Mucosa of rectum (tissue), 2 donors: ENCODE results near the gene PCDHGC3.

ENCODE experiments used
- H3K27ac ChIP-seq, 2 donors: one replicate each; pipeline ENCODE4 v1.7.0; 2013; ENCODE audit warnings: inconsistent platforms in 2 of 2, low read depth in 2 of 2, low read length in 2 of 2
- H3K27me3 ChIP-seq, 2 donors: one replicate each; pipeline ENCODE4 v1.7.0; 2013; ENCODE audit warnings: low read length in 2 of 2; ENCODE audit not compliant: control insufficient read depth in 2 of 2, insufficient read depth in 2 of 2
- H3K36me3 ChIP-seq, 2 donors: one replicate each; pipeline ENCODE4 v1.7.0; 2013; ENCODE audit warnings: low read length in 2 of 2; ENCODE audit not compliant: control insufficient read depth in 2 of 2, insufficient read depth in 2 of 2
- H3K4me1 ChIP-seq, 2 donors: one replicate each; pipeline ENCODE4 v1.7.0; 2013; ENCODE audit warnings: low read length in 2 of 2, mild to moderate bottlenecking in 1 of 2; ENCODE audit not compliant: control insufficient read depth in 2 of 2, insufficient read depth in 2 of 2
- H3K4me3 ChIP-seq, 2 donors: one replicate each; pipeline ENCODE4 v1.7.0; 2013; ENCODE audit warnings: low read length in 2 of 2
- H3K9ac ChIP-seq, 2 donors: one replicate each; pipeline ENCODE4 v1.7.0; 2013; ENCODE audit warnings: low read length in 2 of 2, low read depth in 1 of 2, mild to moderate bottlenecking in 1 of 2
- H3K9me3 ChIP-seq, 2 donors: one replicate each; pipeline ENCODE4 v1.7.0; 2013; ENCODE audit warnings: low read length in 2 of 2; ENCODE audit not compliant: control insufficient read depth in 2 of 2
- donor health status: healthy.
- donor health status: Normal muscosa, but diverticular disease.

Gene PCDHGC3

GRCh38 chr5:141484641-141485311 is 9.0 kb downstream of the PCDHGC3 start, which contains the start of gene PCDHGC4:
Gene PCDHGC4 (plus strand): TSS chr5:141485030. CDS start chr5:141485174, 144 bp downstream.
- H3K9ac ChIP-seq = peak within 1 kb of the TSS in 1 of 2 donors; percentile 10
- peaks cover 0 to 7% of the 10 kb centered on the region in 2 donors for H3K36me3 ChIP-seq
- peaks cover 0 to 3% of the 10 kb centered on the region in 2 donors for H3K4me1 ChIP-seq
- H3K27ac ChIP-seq = no peak within 1 kb of the TSS
- H3K4me3 ChIP-seq = peak within 1 kb of the TSS; percentile 44 to 62
- H3K9me3 ChIP-seq = no peaks in the 10 kb centered on the region
- no peaks in the 10 kb centered on the region for H3K27me3 ChIP-seq

DNA sequence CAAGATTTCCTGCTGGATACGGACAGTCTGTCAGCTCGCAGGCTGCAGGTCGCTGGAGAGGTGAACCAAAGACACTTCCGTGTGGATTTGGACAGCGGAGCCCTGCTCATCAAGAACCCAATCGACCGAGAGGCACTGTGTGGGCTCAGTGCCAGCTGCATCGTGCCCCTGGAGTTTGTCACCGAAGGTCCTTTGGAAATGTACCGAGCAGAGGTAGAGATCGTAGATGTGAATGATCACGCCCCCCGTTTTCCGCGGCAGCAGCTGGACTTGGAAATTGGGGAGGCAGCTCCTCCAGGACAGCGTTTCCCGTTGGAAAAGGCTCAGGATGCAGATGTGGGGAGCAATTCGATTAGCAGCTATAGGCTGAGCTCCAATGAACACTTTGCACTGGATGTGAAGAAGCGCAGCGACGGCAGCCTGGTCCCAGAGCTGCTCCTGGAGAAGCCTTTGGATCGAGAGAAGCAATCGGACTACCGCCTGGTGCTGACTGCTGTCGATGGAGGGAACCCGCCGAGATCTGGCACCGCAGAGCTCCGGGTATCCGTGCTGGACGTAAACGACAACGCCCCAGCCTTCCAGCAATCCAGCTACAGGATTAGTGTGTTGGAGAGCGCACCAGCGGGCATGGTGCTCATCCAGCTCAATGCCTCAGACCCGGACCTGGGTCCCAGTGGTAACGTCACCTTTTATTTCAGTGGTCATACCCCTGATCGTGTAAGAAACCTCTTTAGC is 9.7 kb downstream of the PCDHGC3 start:
- Histone ChIP-seq H3K9me3 (no peaks in the 10 kb centered on the region), H3K4me1 (peaks cover 0 to 3% of the 10 kb centered on the region in 2 donors), H3K36me3 (peaks cover 0 to 7% of the 10 kb centered on the region in 2 donors), H3K27ac (no peak overlapping the region), H3K4me3 (peak overlapping the region; percentile 44 to 62), H3K27me3 (no peaks in the 10 kb centered on the region), H3K9ac (no peak overlapping the region)

DNA sequence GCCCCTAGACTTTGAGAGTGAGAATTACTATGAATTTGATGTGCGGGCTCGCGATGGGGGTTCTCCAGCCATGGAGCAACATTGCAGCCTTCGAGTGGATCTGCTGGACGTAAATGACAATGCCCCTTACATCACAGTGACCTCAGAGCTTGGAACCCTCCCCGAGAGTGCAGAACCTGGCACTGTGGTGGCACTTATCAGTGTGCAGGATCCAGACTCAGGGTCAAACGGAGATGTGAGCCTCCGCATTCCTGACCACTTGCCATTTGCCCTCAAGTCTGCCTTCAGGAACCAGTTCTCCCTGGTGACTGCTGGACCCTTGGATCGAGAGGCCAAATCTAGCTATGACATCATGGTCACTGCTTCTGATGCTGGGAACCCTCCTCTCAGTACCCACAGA is 10.3 kb downstream of the PCDHGC3 start:
- Histone ChIP-seq H3K9me3 (no peaks in the 10 kb centered on the region), H3K27ac (no peak overlapping the region), H3K27me3 (peaks cover 0 to under 1% of the 10 kb centered on the region in 2 donors), H3K4me3 (no peak overlapping the region), H3K36me3 (peaks cover 0 to 7% of the 10 kb centered on the region in 2 donors), H3K4me1 (peaks cover 0 to 3% of the 10 kb centered on the region in 2 donors), H3K9ac (no peak overlapping the region)

DNA sequence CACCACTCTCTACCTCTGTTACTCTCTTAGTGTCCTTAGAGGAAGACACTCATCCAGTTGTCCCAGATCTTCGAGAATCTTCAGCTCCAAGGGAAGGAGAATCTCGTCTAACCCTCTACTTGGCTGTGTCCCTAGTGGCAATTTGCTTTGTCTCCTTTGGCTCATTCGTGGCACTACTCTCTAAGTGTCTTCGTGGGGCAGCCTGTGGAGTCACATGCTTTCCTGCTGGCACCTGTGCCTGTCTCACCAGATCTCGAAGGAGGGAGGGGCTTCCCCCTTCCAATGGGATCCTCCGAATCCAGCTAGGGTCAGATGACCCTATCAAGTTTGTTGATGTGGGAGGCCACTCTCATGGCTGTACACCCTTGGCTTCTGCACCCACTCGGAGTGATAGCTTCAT is 11.4 kb downstream of the PCDHGC3 start:
- Histone ChIP-seq H3K9me3 (no peaks in the 10 kb centered on the region), H3K4me1 (peaks cover 0 to 3% of the 10 kb centered on the region in 2 donors), H3K9ac (no peak overlapping the region), H3K4me3 (no peak overlapping the region), H3K27me3 (peaks cover 0 to 4% of the 10 kb centered on the region in 2 donors), H3K27ac (no peak overlapping the region), H3K36me3 (peaks cover 0 to 7% of the 10 kb centered on the region in 2 donors)

DNA sequence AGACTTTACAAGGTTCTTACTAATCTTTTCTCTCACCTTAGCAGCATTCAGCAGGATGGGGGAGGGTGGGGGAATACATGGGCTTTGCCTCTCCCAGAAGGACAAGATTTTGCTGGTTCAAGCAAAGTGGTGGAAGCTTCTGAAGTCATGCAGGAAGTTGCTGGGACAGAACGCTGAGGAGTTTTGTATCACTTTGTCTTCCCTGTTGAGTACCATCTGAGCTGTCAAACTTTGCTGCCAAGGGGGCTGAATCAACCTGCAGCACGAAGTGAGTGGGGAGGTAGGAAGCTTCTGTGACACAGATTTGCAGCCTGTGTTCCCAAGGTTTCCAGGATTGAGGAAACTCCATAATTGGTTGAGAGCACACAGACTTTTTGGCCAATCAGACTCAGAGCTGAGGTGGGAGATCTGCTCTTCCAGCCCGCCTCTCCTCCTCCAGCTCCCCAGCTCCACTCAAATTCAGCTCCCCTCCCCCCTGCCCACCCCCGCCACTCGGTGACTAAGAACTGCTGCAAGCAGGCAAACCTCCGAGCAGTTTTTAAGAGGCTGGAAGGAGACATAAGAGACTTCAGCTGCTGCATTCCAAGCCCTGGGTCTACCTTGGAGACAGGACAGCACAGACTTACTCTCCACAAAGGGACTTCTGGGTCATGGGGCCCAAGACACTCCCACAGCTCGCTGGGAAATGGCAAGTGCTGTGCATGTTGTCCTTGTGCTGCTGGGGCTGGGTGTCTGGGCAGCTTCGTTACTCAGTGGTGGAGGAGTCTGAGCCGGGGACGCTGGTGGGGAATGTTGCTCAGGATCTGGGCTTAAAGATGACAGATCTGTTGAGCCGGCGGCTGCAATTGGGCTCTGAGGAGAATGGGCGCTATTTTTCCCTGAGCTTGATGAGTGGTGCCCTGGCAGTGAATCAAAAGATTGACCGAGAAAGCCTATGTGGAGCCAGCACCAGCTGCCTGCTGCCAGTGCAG is 13.1 kb downstream of the PCDHGC3 start, which contains the start of gene PCDHGC5:
Gene PCDHGC5 (plus strand): TSS at position 491 of the 971 bp plus-strand sequence. CDS start 160 bp downstream, at position 651.
- Histone ChIP-seq H3K4me1 (peaks cover 0 to 6% of the 10 kb centered on the region in 2 donors), H3K27me3 (peaks cover 0 to 4% of the 10 kb centered on the region in 2 donors), H3K9me3 (no peaks in the 10 kb centered on the region), H3K27ac (no peak within 1 kb of the TSS), H3K4me3 (no peak within 1 kb of the TSS), H3K36me3 (peaks cover 0 to 7% of the 10 kb centered on the region in 2 donors), H3K9ac (no peak within 1 kb of the TSS)

DNA sequence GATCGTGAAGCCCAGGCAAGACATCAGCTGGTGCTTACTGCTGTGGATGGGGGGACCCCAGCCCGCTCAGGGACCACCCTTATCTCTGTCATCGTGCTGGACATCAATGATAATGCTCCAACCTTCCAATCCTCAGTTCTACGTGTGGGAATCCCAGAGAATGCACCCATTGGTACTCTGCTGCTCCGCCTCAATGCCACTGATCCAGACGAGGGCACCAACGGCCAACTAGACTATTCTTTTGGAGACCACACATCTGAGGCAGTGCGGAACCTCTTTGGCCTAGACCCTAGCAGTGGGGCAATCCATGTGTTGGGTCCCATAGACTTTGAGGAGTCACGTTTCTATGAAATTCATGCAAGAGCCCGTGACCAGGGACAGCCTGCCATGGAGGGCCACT is 14.1 kb downstream of the PCDHGC3 start:
- Histone ChIP-seq H3K27ac (no peak overlapping the region), H3K9me3 (no peaks in the 10 kb centered on the region)

DNA sequence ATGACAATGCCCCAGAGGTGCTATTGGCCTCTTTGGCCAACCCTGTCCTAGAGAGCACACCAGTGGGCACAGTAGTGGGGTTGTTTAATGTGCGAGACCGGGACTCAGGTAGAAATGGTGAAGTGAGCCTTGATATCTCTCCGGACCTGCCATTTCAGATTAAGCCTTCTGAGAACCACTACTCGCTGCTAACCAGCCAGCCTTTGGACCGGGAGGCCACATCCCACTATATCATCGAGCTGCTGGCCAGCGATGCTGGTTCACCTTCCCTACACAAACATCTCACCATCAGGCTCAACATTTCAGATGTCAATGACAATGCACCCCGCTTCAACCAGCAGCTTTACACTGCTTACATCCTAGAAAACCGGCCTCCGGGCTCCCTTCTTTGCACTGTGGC is 14.5 kb downstream of the PCDHGC3 start:
- no peaks in the 10 kb centered on the region for H3K9me3 ChIP-seq
- H3K27ac ChIP-seq = no peak overlapping the region
- H3K27me3 ChIP-seq = peaks cover 0 to 4% of the 10 kb centered on the region in 2 donors
- no peak overlapping the region for H3K4me3 ChIP-seq
- H3K4me1 ChIP-seq = peaks cover 0 to 3% of the 10 kb centered on the region in 2 donors
- H3K36me3 ChIP-seq = peaks cover 0 to 7% of the 10 kb centered on the region in 2 donors
- no peak overlapping the region for H3K9ac ChIP-seq

More for the DNA sequence above, 14.1 kb downstream of the PCDHGC3 start:
- Histone ChIP-seq H3K4me3 (no peak overlapping the region), H3K4me1 (peaks cover 0 to 6% of the 10 kb centered on the region in 2 donors), H3K27me3 (peaks cover 0 to 4% of the 10 kb centered on the region in 2 donors), H3K36me3 (peaks cover 0 to 7% of the 10 kb centered on the region in 2 donors), H3K9ac (no peak overlapping the region)

- Histone ChIP-seq H3K27ac (no peak overlapping the region), H3K4me3 (no peak overlapping the region), H3K4me1 (peaks cover 0 to 3% of the 10 kb centered on the region in 2 donors), H3K36me3 (peaks cover 0 to 7% of the 10 kb centered on the region in 2 donors), H3K9ac (no peak overlapping the region), H3K27me3 (peaks cover 0 to 4% of the 10 kb centered on the region in 2 donors), H3K9me3 (no peaks in the 10 kb centered on the region)
Observed at GRCh38 chr5:141490771-141491170, 15.0 kb downstream of the PCDHGC3 start.

GRCh38 chr5:141491323-141492167 is 15.8 kb downstream of the PCDHGC3 start:
- peaks cover 0 to 4% of the 10 kb centered on the region in 2 donors for H3K27me3 ChIP-seq
- H3K9ac ChIP-seq = no peak overlapping the region
- H3K36me3 ChIP-seq = peaks cover 0 to 1% of the 10 kb centered on the region in 2 donors
- no peak overlapping the region for H3K4me3 ChIP-seq
- H3K27ac ChIP-seq = no peak overlapping the region
- H3K4me1 ChIP-seq = peaks cover 0 to 3% of the 10 kb centered on the region in 2 donors
- H3K9me3 ChIP-seq = no peaks in the 10 kb centered on the region
